ENCODE data around the gene ATOH8.

The ATOH8 gene

GRCh38 chr2:85797921-85798320, 44.1 kb downstream of the ATOH8 start:
- no peak for DNase-seq (ENCODE audit: low read depth in 3 of 3, low spot score in 1 of 3)

GRCh38 chr2:85799215-85799956, 45.6 kb downstream of the ATOH8 start:
- no peak for DNase-seq (ENCODE audit: low read depth in 3 of 3, low spot score in 1 of 3)

- DNase-seq (ENCODE audit: low read depth in 3 of 3, low spot score in 1 of 3) = no peak
Measured at GRCh38 chr2:85800586-85800985, 46.8 kb downstream of the ATOH8 start.

DNA sequence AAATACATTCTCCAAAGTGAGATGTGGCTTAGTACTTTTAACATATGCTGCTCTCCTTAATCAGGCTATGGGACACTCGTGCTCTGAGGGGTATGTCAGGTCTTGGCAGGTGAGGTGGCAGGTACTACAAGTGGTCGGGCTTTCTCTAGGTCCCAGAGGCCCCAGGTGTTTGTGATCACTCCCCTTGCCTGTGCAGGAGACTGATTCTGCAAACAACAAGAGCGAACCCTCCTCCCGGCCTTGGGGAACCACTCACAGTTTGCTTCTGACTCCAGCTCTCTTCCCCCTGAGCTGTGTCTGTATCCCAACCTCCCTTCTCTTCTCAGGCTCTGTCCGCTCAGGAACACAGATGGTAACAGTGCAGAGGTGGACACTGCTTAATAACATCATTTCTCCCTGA, 48.1 kb downstream of the ATOH8 start:
- no peak for DNase-seq (ENCODE audit: low read depth in 3 of 3, low spot score in 1 of 3)

DNA sequence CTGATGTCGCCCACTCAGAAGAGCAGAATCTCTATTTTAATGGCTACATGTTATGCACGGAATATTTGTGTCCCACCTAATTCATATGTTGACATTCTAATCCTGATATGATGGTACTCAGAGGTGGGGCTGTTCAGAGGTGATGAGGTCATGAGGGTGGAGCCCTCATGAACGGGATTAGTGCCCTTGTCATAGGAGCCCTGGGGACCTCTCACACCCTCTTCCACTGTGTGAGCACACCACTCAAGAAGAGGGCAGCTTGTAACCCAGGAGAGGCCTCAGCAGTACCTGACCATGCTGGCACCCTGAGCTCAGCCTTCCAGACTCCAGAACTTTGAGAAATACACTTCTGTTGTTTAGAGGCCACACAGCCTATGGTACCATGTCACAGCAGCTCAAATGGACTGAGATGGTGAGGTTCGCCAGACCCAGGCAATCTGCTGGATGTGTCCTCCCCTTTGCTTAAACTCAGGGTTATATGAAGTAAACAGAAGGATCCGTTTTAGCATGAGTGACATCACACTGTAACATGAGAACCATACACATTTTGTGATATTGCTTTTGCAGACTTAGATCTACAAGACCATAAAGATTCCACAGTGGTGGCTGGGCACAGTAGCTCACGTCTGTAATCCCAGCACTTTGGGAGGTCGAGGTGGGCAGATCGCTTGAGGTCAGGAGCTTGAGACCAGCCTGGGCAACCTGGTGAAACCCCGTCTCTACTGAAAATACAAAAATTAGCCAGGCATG, 48.7 kb downstream of the ATOH8 start:
- DNase-seq (ENCODE audit: low read depth in 3 of 3, low spot score in 1 of 3) = no peak

GRCh38 chr2:85803704-85804425, 50.1 kb downstream of the ATOH8 start:
- DNase-seq (ENCODE audit: low read depth in 3 of 3, low spot score in 1 of 3) = no peak

- DNase-seq (ENCODE audit: low read depth in 3 of 3, low spot score in 1 of 3) = no peak
Measured at GRCh38 chr2:85804583-85804982, 50.8 kb downstream of the ATOH8 start.

DNA sequence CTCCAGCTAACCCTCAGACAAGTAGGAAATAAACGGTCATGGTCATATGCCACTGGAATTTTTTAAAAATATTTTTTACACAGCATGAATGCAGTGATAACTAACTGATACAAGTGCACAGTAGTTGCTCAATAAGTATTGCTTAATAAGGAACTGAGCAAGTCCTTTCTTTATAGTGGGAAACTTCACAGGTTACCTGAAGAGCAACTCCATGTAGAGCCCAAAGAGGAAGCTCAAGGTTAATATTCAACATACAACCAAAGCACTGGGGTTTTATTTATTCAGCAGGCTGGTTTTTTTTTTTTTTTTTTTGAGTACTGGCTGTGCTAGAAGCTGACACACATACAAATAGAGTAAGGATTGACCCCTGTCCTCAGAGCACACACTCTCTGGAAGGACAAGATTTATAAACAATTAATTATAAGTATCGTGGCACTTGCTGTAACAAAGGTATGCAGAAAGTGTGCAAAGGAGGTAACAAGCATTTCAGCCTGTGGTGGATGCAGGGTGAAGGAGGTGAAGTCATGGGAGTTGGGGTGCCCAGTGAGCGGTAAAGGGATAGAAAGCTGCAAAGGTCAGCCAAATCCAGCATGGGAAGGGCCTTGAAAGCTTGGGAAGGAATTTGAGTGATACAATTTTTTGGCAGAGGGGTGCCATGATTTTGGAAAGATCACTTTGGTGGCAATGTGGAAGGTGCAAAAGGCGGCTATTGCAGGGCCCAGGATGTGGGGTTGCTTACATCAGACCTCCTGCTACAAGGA, 52.7 kb downstream of the ATOH8 start:
- DNase-seq (ENCODE audit: low read depth in 3 of 3, low spot score in 1 of 3) = no peak

DNA sequence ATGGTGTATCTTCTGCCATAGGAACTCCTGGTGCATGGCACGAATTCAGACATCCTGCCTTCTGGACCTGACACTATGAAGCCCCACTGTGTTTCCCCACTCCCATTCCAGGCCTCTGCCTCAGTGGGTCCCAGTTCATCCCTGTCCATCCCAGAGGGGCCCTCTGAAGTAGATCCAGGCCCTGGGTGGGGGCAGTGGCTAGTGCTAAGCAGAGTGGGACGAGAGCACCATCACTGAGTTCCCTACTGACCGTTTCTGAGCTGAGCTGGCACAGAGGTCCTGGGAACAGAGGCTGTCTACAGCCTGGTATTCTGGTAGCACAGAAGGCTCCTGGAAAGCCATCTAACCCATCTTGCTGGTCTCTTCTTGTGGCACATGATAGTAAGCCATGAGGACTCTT, 54.0 kb downstream of the ATOH8 start:
- DNase-seq (ENCODE audit: low read depth in 3 of 3, low spot score in 1 of 3) = no peak

DNA sequence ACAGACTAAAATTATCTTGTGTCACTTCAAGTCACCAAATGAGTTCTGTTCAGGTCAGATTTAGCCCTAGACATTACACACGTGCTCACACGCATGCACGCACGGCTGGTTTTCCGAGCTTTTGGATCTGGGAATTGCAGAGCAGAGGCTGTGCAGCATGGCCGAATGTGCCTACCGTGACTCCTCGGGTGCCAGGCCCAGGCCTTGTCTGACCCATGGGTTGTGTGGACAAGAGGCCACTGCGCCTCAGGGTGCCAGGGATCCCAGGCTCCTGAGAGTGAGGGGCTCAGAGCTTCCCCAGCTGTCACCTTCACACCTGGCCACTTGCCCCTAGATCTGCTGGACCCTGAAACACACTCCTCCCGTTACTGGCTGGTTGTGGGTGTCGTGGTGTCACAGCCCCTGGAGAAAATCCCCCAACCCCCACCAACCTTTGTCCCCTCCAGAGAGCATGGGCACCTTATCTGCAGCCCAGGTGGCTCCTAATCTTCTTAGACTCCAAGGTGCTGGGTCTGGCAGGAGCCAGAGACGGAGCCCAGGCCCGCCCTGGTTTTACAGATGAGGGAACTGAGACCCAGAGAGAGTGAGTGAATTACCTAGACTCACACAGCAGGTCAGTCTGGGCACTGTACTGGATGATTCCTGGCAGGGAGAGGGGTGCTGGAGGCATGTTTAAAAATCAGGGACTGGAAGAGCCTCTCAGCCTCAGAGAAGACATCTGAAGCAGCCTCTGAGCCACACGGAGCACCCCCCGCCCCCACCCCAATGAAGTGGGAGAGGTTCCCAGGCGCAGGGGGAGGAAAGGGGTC, 56.8 kb downstream of the ATOH8 start:
- no peak for DNase-seq (ENCODE audit: low read depth in 3 of 3, low spot score in 1 of 3)

DNA sequence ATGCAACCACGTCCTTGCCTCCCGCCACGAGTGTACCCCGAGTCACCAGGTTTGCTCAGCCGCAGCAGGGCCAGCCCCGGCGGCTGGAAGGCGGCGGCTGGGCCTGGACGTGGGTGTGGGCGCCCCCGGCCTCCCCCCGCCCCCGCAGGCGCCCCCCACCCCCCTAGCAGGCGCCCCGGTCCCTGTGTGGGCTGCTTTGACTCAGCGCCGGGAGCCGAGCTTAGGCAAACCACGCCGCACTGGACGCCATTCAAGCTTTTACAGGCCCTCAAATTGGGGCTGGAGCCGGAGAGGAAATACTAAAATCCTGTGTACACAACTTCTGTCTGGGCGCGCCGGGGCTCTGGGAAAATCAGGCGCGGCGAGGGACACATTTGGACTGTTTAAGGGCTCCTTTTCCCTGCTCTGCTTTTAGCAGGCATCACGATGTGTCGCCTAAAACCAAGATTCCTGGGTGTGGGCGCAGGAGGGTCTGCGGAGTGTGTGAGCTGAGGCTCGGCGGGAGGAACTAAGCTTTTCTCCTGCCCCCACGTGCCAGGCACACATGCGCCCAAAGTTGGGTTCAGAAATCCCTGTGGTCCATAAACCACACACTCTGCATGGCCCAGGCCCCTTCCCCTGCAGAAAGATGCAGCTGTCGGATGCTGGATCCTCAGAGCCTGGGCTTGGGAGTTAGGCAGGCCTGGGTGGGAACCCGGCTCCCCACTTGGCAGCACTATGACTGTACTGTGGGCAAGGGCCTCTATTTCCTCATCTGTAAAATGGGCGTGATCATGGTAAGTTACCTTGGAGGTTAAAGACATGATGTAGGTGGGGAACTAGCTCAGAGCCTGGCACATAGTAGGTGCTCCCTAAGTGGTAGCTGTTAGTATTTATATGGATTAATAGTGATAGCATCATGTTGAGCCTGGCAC, 57.6 kb downstream of the ATOH8 start:
- no peak for DNase-seq (ENCODE audit: low read depth in 3 of 3, low spot score in 1 of 3)

- DNase-seq (ENCODE audit: low read depth in 3 of 3, low spot score in 1 of 3) = no peak
Measured at GRCh38 chr2:85812094-85812735, 58.4 kb downstream of the ATOH8 start.

GRCh38 chr2:85813211-85813981, 59.6 kb downstream of the ATOH8 start:
- no peak for DNase-seq (ENCODE audit: low read depth in 3 of 3, low spot score in 1 of 3)

- peak; percentile 26 to 69 (median 47) for DNase-seq (ENCODE audit: low read depth in 3 of 3, low spot score in 1 of 3)
Measured at GRCh38 chr2:85813982-85814801, 60.4 kb downstream of the ATOH8 start.

DNA sequence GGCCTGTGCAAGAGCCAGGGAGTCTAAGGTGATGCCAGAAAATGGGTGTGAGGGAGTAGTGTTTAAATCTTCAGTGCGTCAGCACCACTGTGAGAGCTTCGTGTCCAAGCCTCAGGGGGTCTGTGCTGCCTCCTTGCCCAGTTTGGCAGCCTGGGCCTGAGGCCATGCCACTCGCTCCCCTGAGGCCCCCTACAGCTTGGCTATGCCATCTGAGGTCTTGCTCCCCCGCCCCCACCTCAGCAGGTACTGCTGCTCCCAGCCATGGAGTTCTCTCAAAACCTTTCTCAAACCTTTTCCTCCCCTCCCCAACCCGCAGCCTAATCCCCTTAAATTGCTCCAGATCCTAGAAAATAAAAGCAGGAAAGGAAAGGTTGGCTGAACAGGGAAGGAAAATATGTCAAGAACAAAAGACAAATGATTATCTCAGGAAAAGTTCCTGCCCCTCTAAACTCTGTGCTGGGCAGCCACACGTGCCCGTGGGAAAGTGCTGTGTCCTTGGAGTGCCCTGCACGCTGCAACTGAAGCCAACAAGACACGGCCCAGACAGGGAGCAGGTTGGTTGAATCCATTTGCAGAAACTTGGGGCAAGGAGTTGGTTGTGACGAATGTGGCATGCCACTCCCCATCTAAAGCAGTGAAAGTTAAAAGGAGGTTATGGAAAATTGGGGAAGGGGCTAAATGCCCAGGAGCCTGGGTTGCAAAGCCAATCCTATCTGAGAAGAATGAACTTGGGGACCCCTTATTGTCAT, 61.2 kb downstream of the ATOH8 start:
- DNase-seq (ENCODE audit: low read depth in 3 of 3, low spot score in 1 of 3) = no peak

DNA sequence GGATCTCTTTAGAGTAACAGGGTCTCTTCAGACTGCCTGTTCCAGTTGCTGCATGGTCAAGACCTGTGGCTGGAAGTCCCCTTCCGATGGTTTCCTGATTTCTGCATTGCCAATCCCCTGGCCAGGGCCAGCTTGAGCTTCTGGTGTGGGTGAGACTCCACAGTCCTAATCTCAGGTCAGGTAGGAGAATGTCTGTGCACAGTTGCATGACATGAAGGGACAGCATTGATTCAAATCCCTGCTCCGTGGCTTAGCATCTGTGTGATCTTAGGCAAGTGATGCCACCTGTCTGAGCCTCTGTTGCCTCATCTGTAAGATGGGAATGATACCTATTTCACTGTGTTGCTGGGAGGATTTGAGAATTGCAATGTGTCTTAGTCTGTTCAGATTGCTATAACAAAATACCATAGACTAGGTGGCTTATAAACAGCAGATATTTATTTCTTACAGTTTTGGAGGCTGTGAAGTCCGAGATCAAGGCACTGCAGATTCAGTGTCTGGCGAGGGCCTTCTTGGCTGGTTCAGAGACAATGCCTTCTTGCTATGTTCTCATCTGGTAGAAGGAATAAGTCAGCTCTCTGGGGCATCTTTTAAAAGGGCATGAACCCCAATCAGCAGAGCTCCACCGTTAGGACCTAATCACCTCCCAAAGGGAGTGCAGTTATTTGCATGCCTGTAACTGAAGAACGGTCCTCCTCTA, 66.2 kb downstream of the ATOH8 start:
- DNase-seq (ENCODE audit: low read depth in 3 of 3, low spot score in 1 of 3) = no peak

Measured in stimulated activated CD4-positive, alpha-beta T cell treated with anti-CD3 and anti-CD28 coated beads, TNF-alpha, amount 100 ng/mL, for 1 hour (primary cell).